ENCODE data around the gene MX1.

Gene MX1

DNA sequence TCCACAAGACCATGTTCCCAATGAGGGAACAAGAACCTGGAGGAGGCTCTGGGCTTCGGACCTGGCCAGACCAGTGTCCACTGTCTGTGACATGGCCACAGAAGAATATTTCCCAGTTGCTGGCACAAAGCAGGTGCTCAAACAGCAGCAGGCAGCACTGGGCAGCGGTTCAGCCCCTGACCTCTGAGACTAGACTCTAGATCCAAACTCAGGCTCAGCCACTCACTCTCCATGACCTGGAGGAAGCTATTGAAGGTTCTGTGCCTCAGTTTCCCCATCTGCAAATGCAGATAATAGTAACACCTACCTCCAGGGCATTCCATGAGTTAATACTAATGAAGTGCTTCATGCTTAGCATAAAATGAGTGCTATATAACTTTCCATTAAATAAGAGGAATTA is 73.9 kb downstream of the MX1 start:
- TF ChIP-seq, protein P1, sequence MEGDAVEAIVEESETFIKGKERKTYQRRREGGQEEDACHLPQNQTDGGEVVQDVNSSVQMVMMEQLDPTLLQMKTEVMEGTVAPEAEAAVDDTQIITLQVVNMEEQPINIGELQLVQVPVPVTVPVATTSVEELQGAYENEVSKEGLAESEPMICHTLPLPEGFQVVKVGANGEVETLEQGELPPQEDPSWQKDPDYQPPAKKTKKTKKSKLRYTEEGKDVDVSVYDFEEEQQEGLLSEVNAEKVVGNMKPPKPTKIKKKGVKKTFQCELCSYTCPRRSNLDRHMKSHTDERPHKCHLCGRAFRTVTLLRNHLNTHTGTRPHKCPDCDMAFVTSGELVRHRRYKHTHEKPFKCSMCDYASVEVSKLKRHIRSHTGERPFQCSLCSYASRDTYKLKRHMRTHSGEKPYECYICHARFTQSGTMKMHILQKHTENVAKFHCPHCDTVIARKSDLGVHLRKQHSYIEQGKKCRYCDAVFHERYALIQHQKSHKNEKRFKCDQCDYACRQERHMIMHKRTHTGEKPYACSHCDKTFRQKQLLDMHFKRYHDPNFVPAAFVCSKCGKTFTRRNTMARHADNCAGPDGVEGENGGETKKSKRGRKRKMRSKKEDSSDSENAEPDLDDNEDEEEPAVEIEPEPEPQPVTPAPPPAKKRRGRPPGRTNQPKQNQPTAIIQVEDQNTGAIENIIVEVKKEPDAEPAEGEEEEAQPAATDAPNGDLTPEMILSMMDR (IDR thresholded peaks at IDR 0.05; ENCODE audit: insufficient read depth, low read depth, low read length, missing control alignments) = no peak
- no peak for DNase-seq (ENCODE audit: low read depth)
- no peak overlapping the region for H3K4me3 ChIP-seq (ENCODE audit: low read length)

DNA sequence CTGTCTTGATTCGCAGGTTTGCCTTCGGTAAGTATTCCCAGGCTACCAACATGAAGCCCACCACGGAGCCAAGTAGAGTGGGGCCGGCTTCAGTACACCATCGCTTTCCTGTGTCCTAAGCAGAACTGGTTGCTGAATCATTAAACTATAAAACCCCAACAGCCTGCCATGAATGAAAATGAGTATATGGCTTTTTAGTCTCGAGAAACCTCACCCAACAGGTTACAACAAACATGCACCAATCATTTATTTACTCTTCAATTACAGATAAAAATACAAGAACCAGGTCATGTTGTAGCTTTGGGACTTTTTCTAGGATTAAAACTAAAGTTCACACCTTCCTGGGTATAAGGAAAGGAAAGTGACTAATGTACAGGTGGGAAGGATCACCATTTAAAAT is 74.3 kb downstream of the MX1 start:
- TF ChIP-seq, protein P1 (IDR thresholded peaks at IDR 0.05; ENCODE audit: insufficient read depth, low read depth, low read length, missing control alignments) = no peak
- no peak overlapping the region for H3K4me3 ChIP-seq (ENCODE audit: low read length)
- DNase-seq (ENCODE audit: low read depth) = no peak

DNA sequence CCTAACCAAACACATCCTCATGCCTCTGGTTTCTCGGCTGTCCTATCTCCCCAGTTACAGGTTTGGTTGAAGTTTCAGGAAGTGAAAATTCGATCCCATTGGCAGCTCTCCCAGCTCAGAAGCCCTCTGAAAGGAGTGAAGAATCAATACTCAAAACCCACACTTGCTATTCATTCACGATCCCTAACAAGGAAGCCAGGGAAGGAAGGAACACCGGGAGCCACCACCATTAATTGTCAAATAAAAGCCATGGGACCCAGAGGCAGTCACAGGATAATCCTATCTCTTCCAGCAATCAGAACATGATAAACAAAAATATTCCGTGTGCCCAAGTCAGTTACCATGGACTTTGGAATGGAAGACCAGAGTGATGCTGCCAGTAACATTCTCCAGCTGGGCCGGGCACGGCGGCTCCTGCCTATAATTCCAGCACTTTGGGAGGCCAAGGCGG is 74.9 kb downstream of the MX1 start:
- no peak for DNase-seq (ENCODE audit: low read depth)
- no peak overlapping the region for H3K4me3 ChIP-seq (ENCODE audit: low read length)
- TF ChIP-seq, protein P1 (IDR thresholded peaks at IDR 0.05; ENCODE audit: insufficient read depth, low read depth, low read length, missing control alignments) = no peak

DNA sequence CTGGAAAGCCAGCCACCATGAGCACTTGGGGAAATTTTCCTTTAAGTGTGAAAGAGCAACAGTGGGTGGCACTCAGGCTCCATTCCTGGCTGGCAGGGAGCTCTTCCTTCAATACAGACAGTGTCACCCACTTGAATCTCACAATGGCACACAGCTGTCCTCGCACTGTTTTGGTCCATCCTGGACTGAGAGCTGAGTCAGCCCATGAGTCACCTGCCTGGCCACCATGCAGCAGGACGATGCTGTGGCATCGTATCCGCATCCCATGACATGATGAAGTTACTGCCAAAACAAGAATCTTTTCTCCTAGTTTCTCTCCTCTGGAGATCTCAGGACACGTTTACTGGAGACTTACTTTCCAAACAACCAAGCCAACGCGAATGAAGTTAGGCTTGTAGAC is 75.9 kb downstream of the MX1 start:
- no peak overlapping the region for H3K4me3 ChIP-seq (ENCODE audit: low read length)
- TF ChIP-seq, protein P1 (IDR thresholded peaks at IDR 0.05; ENCODE audit: insufficient read depth, low read depth, low read length, missing control alignments) = no peak
- DNase-seq (ENCODE audit: low read depth) = no peak

DNA sequence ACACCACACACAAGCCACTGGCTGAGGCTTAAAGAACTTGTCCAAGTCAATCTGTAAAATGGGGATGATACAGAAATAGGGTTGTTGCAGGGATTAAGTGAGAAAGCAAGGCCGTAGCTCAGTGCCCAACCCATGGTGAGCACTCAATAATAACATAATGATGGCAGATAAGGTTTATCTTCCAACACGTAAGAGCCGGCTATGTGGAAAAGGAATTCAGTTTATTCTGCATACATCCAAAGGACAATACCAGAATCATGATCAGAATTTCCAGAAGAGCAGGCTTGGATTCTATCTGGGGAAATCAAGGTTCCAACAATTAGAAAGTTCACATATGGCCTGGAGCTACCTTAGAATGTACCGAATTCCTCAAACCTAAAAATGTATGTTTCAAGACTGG is 77.3 kb downstream of the MX1 start:
- no peak for DNase-seq (ENCODE audit: low read depth)
- H3K4me3 ChIP-seq (ENCODE audit: low read length) = no peak overlapping the region
- TF ChIP-seq, protein P1 (IDR thresholded peaks at IDR 0.05; ENCODE audit: insufficient read depth, low read depth, low read length, missing control alignments) = no peak

DNA sequence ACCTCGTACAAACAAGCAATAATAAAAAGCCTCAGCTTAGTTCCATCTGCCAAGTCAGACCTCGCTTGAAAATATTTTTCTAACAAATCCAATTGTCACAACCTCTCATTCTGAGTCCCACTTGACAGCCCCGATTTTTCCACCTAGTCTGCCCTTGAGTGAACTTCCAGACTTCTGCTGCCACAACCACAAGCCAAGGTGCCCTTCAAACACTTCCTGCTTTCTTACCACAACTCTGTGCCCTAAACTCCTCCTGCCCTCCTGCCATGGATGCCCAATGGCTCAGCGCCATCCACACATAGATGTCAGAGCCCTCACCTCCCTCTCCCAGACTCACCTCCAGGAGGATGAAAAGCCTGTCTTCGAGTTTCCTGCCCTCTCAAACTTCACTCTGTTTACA is 78.0 kb downstream of the MX1 start:
- no peak overlapping the region for H3K4me3 ChIP-seq (ENCODE audit: low read length)
- no peak for DNase-seq (ENCODE audit: low read depth)
- TF ChIP-seq, protein P1 (IDR thresholded peaks at IDR 0.05; ENCODE audit: insufficient read depth, low read depth, low read length, missing control alignments) = no peak

DNA sequence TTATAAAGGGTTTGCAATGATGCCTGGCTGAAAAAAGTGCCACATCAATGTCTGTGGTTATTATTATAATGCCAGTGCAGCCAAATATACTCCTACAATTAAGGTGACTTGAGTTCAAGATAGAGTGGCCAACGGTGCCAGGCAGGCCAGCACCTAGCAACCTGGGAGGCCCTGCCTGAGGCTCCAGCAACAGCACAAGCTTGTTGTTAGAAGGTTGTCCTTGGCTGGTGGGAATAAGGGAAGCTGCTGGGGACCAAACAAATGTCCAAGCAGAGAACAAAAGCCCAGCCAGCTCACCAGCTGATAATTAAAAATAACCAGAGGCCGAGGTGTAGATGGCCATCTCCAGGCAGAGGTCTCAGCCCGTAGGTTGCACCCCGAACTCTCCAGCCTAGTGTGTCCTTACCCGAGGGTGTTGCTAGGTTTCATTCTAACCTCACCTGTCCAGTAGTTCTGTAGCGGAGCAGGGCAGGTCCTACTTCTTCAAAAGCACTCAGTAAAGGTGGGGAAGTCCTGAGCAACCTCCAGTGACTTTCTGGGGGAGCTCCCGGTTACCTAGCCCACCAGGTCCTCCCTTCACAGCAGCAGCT is 80.1 kb downstream of the MX1 start:
- DNase-seq (ENCODE audit: low read depth) = no peak
- H3K4me3 ChIP-seq (ENCODE audit: low read length) = no peak overlapping the region
- TF ChIP-seq, protein P1 (IDR thresholded peaks at IDR 0.05; ENCODE audit: insufficient read depth, low read depth, low read length, missing control alignments) = no peak

All from epithelial cell of esophagus (primary cell).